H9 (cell line): ENCODE data around the gene NKAIN2. TPM values are rescaled to one million over a fixed set of nuclear protein-coding genes. Genes with fewer than 3 reads are reported as not detected.
"Not testable (repeated sequence)": the region's sequence is repeated elsewhere in the genome, so short reads cannot be mapped to it uniquely, and the experiment has no call there.

ENCODE experiments used
- DNase-seq: peaks from one replicate; pipeline ENCODE4 v3.0.0-alpha.2; 2017
- H2AFZ ChIP-seq: one replicate; pipeline ENCODE4 v1.6.1; 2013; ENCODE audit warnings: mild to moderate bottlenecking, low read length, control low read depth, moderate library complexity
- H2AK5ac ChIP-seq: 2 replicates; pipeline ENCODE4 v1.6.1; 2013; ENCODE audit warnings: low read length, control low read depth, mixed read lengths; ENCODE audit not compliant: insufficient read length
- H2BK120ac ChIP-seq: one replicate; pipeline ENCODE4 v1.6.1; 2013; ENCODE audit warnings: low read depth, mild to moderate bottlenecking, low read length, control low read depth, inconsistent platforms; ENCODE audit not compliant: poor library complexity, severe bottlenecking
- H2BK12ac ChIP-seq: 2 replicates; pipeline ENCODE4 v1.6.1; 2013; ENCODE audit warnings: low read length, control low read depth, mixed read lengths, low read depth; ENCODE audit not compliant: insufficient read length
- H2BK15ac ChIP-seq: 2 replicates; pipeline ENCODE4 v1.6.1; 2013; ENCODE audit warnings: low read depth, low read length, control low read depth
- H2BK20ac ChIP-seq: one replicate; pipeline ENCODE4 v1.6.1; 2013; ENCODE audit warnings: low read depth, mild to moderate bottlenecking, low read length, control low read depth, inconsistent platforms; ENCODE audit not compliant: poor library complexity, severe bottlenecking
- H2BK5ac ChIP-seq: 2 replicates; pipeline ENCODE4 v1.6.1; 2013; ENCODE audit warnings: low read length, control low read depth, mixed read lengths; ENCODE audit not compliant: insufficient read length
- H3K14ac ChIP-seq: 2 replicates; pipeline ENCODE4 v1.6.1; 2013; ENCODE audit warnings: low read length, control low read depth; ENCODE audit not compliant: insufficient read depth
- H3K18ac ChIP-seq: 2 replicates; pipeline ENCODE4 v1.6.1; 2013; ENCODE audit warnings: low read depth, mild to moderate bottlenecking, mixed read lengths, low read length, control low read depth; ENCODE audit not compliant: insufficient read length
- H3K23ac ChIP-seq: 2 replicates; pipeline ENCODE4 v1.6.1; 2013; ENCODE audit warnings: low read length, control low read depth, mixed read lengths, low read depth; ENCODE audit not compliant: insufficient read length
- H3K23me2 ChIP-seq: 2 replicates; pipeline ENCODE4 v1.6.1; 2013; ENCODE audit warnings: low read depth, mild to moderate bottlenecking, mixed read lengths, low read length, control low read depth; ENCODE audit not compliant: insufficient read length, poor library complexity, severe bottlenecking
- H3K27ac ChIP-seq: 2 replicates; pipeline ENCODE4 v1.5.1; 2013; ENCODE audit warnings: low read length, control low read depth, mixed read lengths, low read depth; ENCODE audit not compliant: insufficient read length
- H3K27me3 ChIP-seq: 2 replicates; pipeline ENCODE4 v1.6.1; 2013; ENCODE audit warnings: low read length, control low read depth, inconsistent platforms; ENCODE audit not compliant: insufficient read depth
- H3K4ac ChIP-seq: 2 replicates; pipeline ENCODE4 v1.6.1; 2013; ENCODE audit warnings: low read depth, mild to moderate bottlenecking, control low read depth, inconsistent platforms, low read length, moderate library complexity
- H3K4me1 ChIP-seq: 2 replicates; pipeline ENCODE4 v1.6.1; 2013; ENCODE audit warnings: low read length, control low read depth, inconsistent platforms; ENCODE audit not compliant: insufficient read depth
- H3K4me2 ChIP-seq: 2 replicates; pipeline ENCODE4 v1.6.1; 2013; ENCODE audit warnings: low read length, control low read depth, mixed read lengths; ENCODE audit not compliant: insufficient read length, insufficient read depth
- H3K56ac ChIP-seq: 2 replicates; pipeline ENCODE4 v1.6.1; 2013; ENCODE audit warnings: low read depth, mild to moderate bottlenecking, mixed read lengths, low read length, control low read depth; ENCODE audit not compliant: insufficient read length
- H3K79me1 ChIP-seq: 2 replicates; pipeline ENCODE4 v1.6.1; 2013; ENCODE audit warnings: low read depth, mild to moderate bottlenecking, moderate library complexity, low read length, control low read depth, inconsistent platforms; ENCODE audit not compliant: insufficient read depth, poor library complexity, severe bottlenecking
- H3K79me2 ChIP-seq: 2 replicates; pipeline ENCODE4 v1.6.1; 2013; ENCODE audit warnings: low read length, control low read depth, inconsistent platforms; ENCODE audit not compliant: insufficient read depth
- H3K9ac ChIP-seq: 2 replicates; pipeline ENCODE4 v1.6.1; 2013; ENCODE audit warnings: low read length, control low read depth, mixed read lengths; ENCODE audit not compliant: insufficient read length; ENCODE audit errors: extremely low read depth
- H3K9me3 ChIP-seq: one replicate; pipeline ENCODE4 v1.6.1; 2013; ENCODE audit warnings: low read depth, low read length, inconsistent platforms; ENCODE audit not compliant: control insufficient read depth
- H3T11ph ChIP-seq: one replicate; pipeline ENCODE4 v1.6.1; 2013; ENCODE audit warnings: mild to moderate bottlenecking, low read length, control low read depth, inconsistent platforms
- H4K20me1 ChIP-seq: one replicate; pipeline ENCODE4 v1.6.1; 2013; ENCODE audit not compliant: control insufficient read depth, insufficient read length, insufficient read depth
- H4K5ac ChIP-seq: 2 replicates; pipeline ENCODE4 v1.6.1; 2013; ENCODE audit warnings: low read depth, mild to moderate bottlenecking, mixed read lengths, low read length, control low read depth; ENCODE audit not compliant: insufficient read length
- H4K8ac ChIP-seq: replicated peaks from 2 replicates; pipeline ENCODE4 v1.6.1; 2013; ENCODE audit warnings: low read length, control low read depth, mixed read lengths, low read depth; ENCODE audit not compliant: insufficient read length
- H4K91ac ChIP-seq: 2 replicates; pipeline ENCODE4 v1.6.1; 2013; ENCODE audit warnings: low read depth, mild to moderate bottlenecking, moderate library complexity, mixed read lengths, low read length, control low read depth; ENCODE audit not compliant: insufficient read length
- H3K27ac Mint-ChIP-seq, 3 experiments: 2 replicates in 2 of 3; 3 replicates in 1 of 3; pipeline ENCODE4 v1.8.0; 2020 to 2021; ENCODE audit warnings: mixed read lengths in 3 of 3, mild to moderate bottlenecking in 1 of 3, moderate library complexity in 1 of 3
- H3K27me3 Mint-ChIP-seq: 2 replicates; pipeline ENCODE4 v1.8.0; 2021; ENCODE audit warnings: low read depth, mild to moderate bottlenecking, moderate library complexity, mixed read lengths
- H3K36me3 Mint-ChIP-seq, 3 experiments: 2 replicates in 2 of 3; 3 replicates in 1 of 3; pipeline ENCODE4 v1.8.0; 2020 to 2021; ENCODE audit warnings: low read depth in 3 of 3, mixed read lengths in 3 of 3; ENCODE audit not compliant: insufficient read depth in 1 of 3
- H3K4me1 Mint-ChIP-seq, 2 experiments: 2 replicates each; pipeline ENCODE4 v1.8.0; 2020; ENCODE audit warnings: mixed read lengths in 2 of 2
- H3K4me3 Mint-ChIP-seq, 2 experiments: 2 replicates in 1 of 2; 3 replicates in 1 of 2; pipeline ENCODE4 v1.8.0; 2020 to 2021; ENCODE audit warnings: mild to moderate bottlenecking in 2 of 2, mixed read lengths in 2 of 2, moderate library complexity in 1 of 2
- H3K9me3 Mint-ChIP-seq, 2 experiments: 2 replicates in 1 of 2; 3 replicates in 1 of 2; pipeline ENCODE4 v1.8.0; 2020; ENCODE audit warnings: mild to moderate bottlenecking in 2 of 2, mixed read lengths in 2 of 2, moderate library complexity in 1 of 2
- CTCF ChIP-seq: fragments of 200-600 bp; sonication (generic); conservative IDR thresholded peaks from 3 replicates; pipeline ENCODE4 v1.8.0; 2021; ENCODE audit warnings: antibody characterized with exemption, mild to moderate bottlenecking
- WGBS: extraction: QIAGEN DNeasy Blood & Tissue Kit; methylation state at CpG from one replicate; pipeline ENCODE4 v1.1.7; 2013; ENCODE audit warnings: missing lambda C conversion rate, low lambda C conversion rate, mixed read lengths; ENCODE audit not compliant: insufficient read length; ENCODE audit errors: extremely low coverage; 5-methylcytosine and 5-hydroxymethylcytosine counted together
- total RNA-seq: library from RNA; stranded (reverse); gene quantifications from 2 replicates; pipeline ENCODE4 v1.2.1, GENCODE V29; 2021

The NKAIN2 gene
- total RNA-seq, 1 experiment from 2014 or later = 0.17 TPM

GRCh38 chr6:124463271-124463670 lies 659.6 kb downstream of the NKAIN2 start:
- Histone ChIP-seq H3K18ac (no peak overlapping the region), H3K27me3 (no peaks in the 10 kb centered on the region), H3K9ac (no peak overlapping the region), H3K27ac (no peak overlapping the region), H3K79me1 (no peaks in the 10 kb centered on the region), H2BK12ac (no peak overlapping the region), H2BK15ac (no peak overlapping the region), H3K23ac (no peak overlapping the region), H2AK5ac (no peak overlapping the region), H3K4ac (no peak overlapping the region), H4K5ac (no peak overlapping the region), H3K23me2 (no peaks in the 10 kb centered on the region), H3T11ph (no peak overlapping the region), H4K20me1 (no peaks in the 10 kb centered on the region), H3K4me2 (no peak overlapping the region), H2BK20ac (no peak overlapping the region), H3K14ac (no peak overlapping the region), H2BK5ac (no peak overlapping the region), H3K79me2 (no peaks in the 10 kb centered on the region), H3K4me1 (no peaks in the 10 kb centered on the region), H3K56ac (no peak overlapping the region), H4K8ac (no peak overlapping the region), H4K91ac (no peak overlapping the region), H2AFZ (no peak overlapping the region), H2BK120ac (no peak overlapping the region), H3K9me3 (no peaks in the 10 kb centered on the region)
- no peak for DNase-seq
- Mint-ChIP-seq H3K27me3 (no peaks in the 10 kb centered on the region; the same call in 1 of the 2 replicates), H3K4me3 (no peak overlapping the region), H3K27ac (no peak overlapping the region), H3K4me1 (no peaks in the 10 kb centered on the region), H3K9me3 (no peaks in the 10 kb centered on the region; a peak in 2 of 5 replicates), H3K36me3 (no peaks in the 10 kb centered on the region; a peak in 1 of 7 replicates)
- TF ChIP-seq CTCF = no peak
- WGBS = no CpG with 5 or more reads among the region's 3 CpGs

- H3K27ac ChIP-seq, H4K20me1 ChIP-seq, H3K27ac Mint-ChIP-seq, H2BK5ac ChIP-seq, H2BK20ac ChIP-seq, H3K79me1 ChIP-seq, H3K18ac ChIP-seq, H3K27me3 Mint-ChIP-seq, H4K91ac ChIP-seq, H3K23me2 ChIP-seq, H3K4me3 Mint-ChIP-seq, H4K8ac ChIP-seq, H3K27me3 ChIP-seq, H3K79me2 ChIP-seq, H2BK12ac ChIP-seq, H2AK5ac ChIP-seq, H3T11ph ChIP-seq, H3K14ac ChIP-seq, H3K56ac ChIP-seq, H3K9ac ChIP-seq, DNase-seq, H2BK15ac ChIP-seq, H2BK120ac ChIP-seq, H3K23ac ChIP-seq, H3K4me1 ChIP-seq, H4K5ac ChIP-seq, H3K36me3 Mint-ChIP-seq, H3K4ac ChIP-seq, H3K4me2 ChIP-seq, H3K4me1 Mint-ChIP-seq, H2AFZ ChIP-seq, H3K9me3 Mint-ChIP-seq, H3K9me3 ChIP-seq: not testable (repeated sequence)
- no CpG with 5 or more reads among the region's 2 CpGs for WGBS
These were observed 660.9 kb downstream of the NKAIN2 start for GRCh38 chr6:124464600-124464999.
